Measurements from ENCODE around the gene CEACAM16. TPM values are rescaled to one million over a fixed set of nuclear protein-coding genes. Genes with fewer than 3 reads are reported as not detected.

Gene CEACAM16
- total RNA-seq, 1 experiment from 2014 or later = not detected

GRCh38 chr19:44671400-44671799 is 27.6 kb upstream of the CEACAM16 start, which contains the start of gene CEACAM19:
CEACAM19 (plus strand) TSS chr19:44671482; CDS start chr19:44671932, 450 bp downstream.
- POLR2A ChIA-PET (ENCODE audit: unreplicated experiment) = no interaction called here
- Histone ChIP-seq H3K9me3 (ENCODE audit: low read length) (no peaks in the 10 kb centered on the region), H3K4me1 (ENCODE audit: insufficient read depth, low read length) (peaks cover 9% of the 10 kb centered on the region), H3K27me3 (ENCODE audit: low read length) (no peaks in the 10 kb centered on the region), H3K9ac (ENCODE audit: low read length) (peak within 1 kb of the TSS; percentile 45; the same call in 1 of the 2 replicates), H2AFZ (ENCODE audit: low read length) (no peak within 1 kb of the TSS), H3K27ac (ENCODE audit: low read length) (peak within 1 kb of the TSS; percentile 74), H3K79me2 (ENCODE audit: low read length) (no peaks in the 10 kb centered on the region), H3K9me2 (replicated peaks; ENCODE audit: low read length) (no peaks in the 10 kb centered on the region), H4K20me1 (ENCODE audit: low read length) (no peaks in the 10 kb centered on the region), H3K4me3 (ENCODE audit: low read length) (no peak within 1 kb of the TSS), H3K4me2 (ENCODE audit: low read length) (peak within 1 kb of the TSS; percentile 44), H3K36me3 (ENCODE audit: low read depth, low read length) (no peaks in the 10 kb centered on the region), H3F3A (ENCODE audit: low read length, unreplicated experiment) (no peaks in the 10 kb centered on the region)
- no TSS peak for BruUV-seq (replicated peaks)
- intact Hi-C loops (cut with micrococcal nuclease) = no loop called here
- peak; percentile 84 for DNase-seq
- peak; percentile 65 for ATAC-seq
- CTCF ChIA-PET = no interaction called here
- no peak for TF ChIP-seq EZH2 (IDR thresholded peaks at IDR 0.05; ENCODE audit: low read length, unreplicated experiment)
- TF ChIP-seq EZH2phosphoT487 (IDR thresholded peaks at IDR 0.05; ENCODE audit: borderline replicate concordance, low read length) = no peak
- TF ChIP-seq CTCF (conservative IDR thresholded peaks at IDR 0.05; ENCODE audit: low read depth, low read length) = no peak

GRCh38 chr19:44672226-44672625 is 26.7 kb upstream of the CEACAM16 start:
- Histone ChIP-seq H3K27me3 (ENCODE audit: low read length) (no peaks in the 10 kb centered on the region), H3K27ac (ENCODE audit: low read length) (peak overlapping the region; percentile 74; the same call in 1 of the 2 replicates), H3K4me2 (ENCODE audit: low read length) (0 out of 2 replicates have a peak overlapping the region, but pooled peaks have one; percentile 44), H3K4me3 (ENCODE audit: low read length) (no peak overlapping the region), H3K36me3 (ENCODE audit: low read depth, low read length) (no peaks in the 10 kb centered on the region), H3K4me1 (ENCODE audit: insufficient read depth, low read length) (peaks cover 13% of the 10 kb centered on the region), H3F3A (ENCODE audit: low read length, unreplicated experiment) (no peaks in the 10 kb centered on the region), H3K9me3 (ENCODE audit: low read length) (no peaks in the 10 kb centered on the region), H3K9ac (ENCODE audit: low read length) (no peak overlapping the region; the same call in 1 of the 2 replicates), H4K20me1 (ENCODE audit: low read length) (no peaks in the 10 kb centered on the region), H2AFZ (ENCODE audit: low read length) (no peak overlapping the region), H3K9me2 (replicated peaks; ENCODE audit: low read length) (no peaks in the 10 kb centered on the region), H3K79me2 (ENCODE audit: low read length) (no peaks in the 10 kb centered on the region)
- TF ChIP-seq EZH2phosphoT487 (IDR thresholded peaks at IDR 0.05; ENCODE audit: borderline replicate concordance, low read length) (no peak), CTCF (conservative IDR thresholded peaks at IDR 0.05; ENCODE audit: low read depth, low read length) (no peak), EZH2 (IDR thresholded peaks at IDR 0.05; ENCODE audit: low read length, unreplicated experiment) (no peak)
- CTCF ChIA-PET = no interaction called here
- no TSS peak for BruUV-seq (replicated peaks)
- intact Hi-C loops (cut with micrococcal nuclease) = no loop called here
- ATAC-seq (no peak), DNase-seq (no peak)
- POLR2A ChIA-PET (ENCODE audit: unreplicated experiment) = no interaction called here

GRCh38 chr19:44673510-44673909 is 25.4 kb upstream of the CEACAM16 start:
- no peak for ATAC-seq
- no peaks in the 10 kb centered on the region for H3K27me3 ChIP-seq (ENCODE audit: low read length)
- H4K20me1 ChIP-seq (ENCODE audit: low read length) = no peaks in the 10 kb centered on the region
- ChIA-PET POLR2A (ENCODE audit: unreplicated experiment) (no interaction called here), CTCF (no interaction called here)
- BruUV-seq (replicated peaks) = no TSS peak
- H2AFZ ChIP-seq (ENCODE audit: low read length) = no peak overlapping the region
- TF ChIP-seq EZH2 (IDR thresholded peaks at IDR 0.05; ENCODE audit: low read length, unreplicated experiment) = no peak
- TF ChIP-seq EZH2phosphoT487 (IDR thresholded peaks at IDR 0.05; ENCODE audit: borderline replicate concordance, low read length) = no peak
- no peak for TF ChIP-seq CTCF (conservative IDR thresholded peaks at IDR 0.05; ENCODE audit: low read depth, low read length)
- no peak overlapping the region for H3K9ac ChIP-seq (ENCODE audit: low read length)
- no peaks in the 10 kb centered on the region for H3K79me2 ChIP-seq (ENCODE audit: low read length)
- H3K4me3 ChIP-seq (ENCODE audit: low read length) = no peak overlapping the region
- no peak overlapping the region for H3K27ac ChIP-seq (ENCODE audit: low read length)
- H3F3A ChIP-seq (ENCODE audit: low read length, unreplicated experiment) = no peaks in the 10 kb centered on the region
- H3K4me1 ChIP-seq (ENCODE audit: insufficient read depth, low read length) = peaks cover 17% of the 10 kb centered on the region
- no peaks in the 10 kb centered on the region for H3K9me3 ChIP-seq (ENCODE audit: low read length)
- no peak overlapping the region for H3K4me2 ChIP-seq (ENCODE audit: low read length)
- intact Hi-C loops (cut with micrococcal nuclease) = no loop called here
- no peak for DNase-seq
- H3K36me3 ChIP-seq (ENCODE audit: low read depth, low read length) = no peaks in the 10 kb centered on the region
- H3K9me2 ChIP-seq (replicated peaks; ENCODE audit: low read length) = no peaks in the 10 kb centered on the region

All from PC-3 (cell line).